Ascending aorta (tissue), 2 donors: ENCODE data around the gene TMC3. TPM values are rescaled to one million over a fixed set of nuclear protein-coding genes. Genes with fewer than 3 reads are reported as not detected.
"Not testable (repeated sequence)": the region's sequence is repeated elsewhere in the genome, so short reads cannot be mapped to it uniquely, and the experiment has no call there.

Experiments used
- DNase-seq, 2 donors: peaks; one replicate each; pipeline ENCODE4 v3.0.0-alpha.2; 2019; ENCODE audit warnings: low spot score in 2 of 2
- H3K27ac ChIP-seq, 2 donors: fragments of 200-600 bp; sonication (generic); one replicate each; pipeline ENCODE4 v1.5.1; 2016 to 2017; ENCODE audit warnings: mild to moderate bottlenecking in 1 of 2
- H3K27me3 ChIP-seq: fragments of 200-600 bp; sonication (generic); one replicate; pipeline ENCODE4 v1.5.1; 2017
- H3K36me3 ChIP-seq, 2 donors: fragments of 200-600 bp; sonication (generic); one replicate each; pipeline ENCODE4 v1.5.1; 2016
- H3K4me1 ChIP-seq, 2 donors: fragments of 200-600 bp; sonication (generic); one replicate each; pipeline ENCODE4 v1.5.1; 2016 to 2017; ENCODE audit warnings: mild to moderate bottlenecking in 1 of 2
- H3K4me3 ChIP-seq, 2 donors: fragments of 200-600 bp; sonication (generic); one replicate each; pipeline ENCODE4 v1.5.1; 2016 to 2017; ENCODE audit warnings: mild to moderate bottlenecking in 1 of 2
- H3K9me3 ChIP-seq, 2 donors: fragments of 200-600 bp; sonication (generic); one replicate each; pipeline ENCODE4 v1.5.1; 2016
- intact Hi-C: fragments of 100-400 bp; cut with DNase I; formaldehyde crosslinking; loops from one replicate; pipeline ENCODE4 v1.15.1; 2023
- total RNA-seq: library from RNA; depleted of rRNA; stranded (reverse); fragments of >200 nt; gene quantifications from one replicate; pipeline ENCODE4 v1.1.0, GENCODE V29; 2016
- TF ChIP-seq, protein P1 (sequence below), 3 experiments: fragments of 200-600 bp in 2 of 3; fragments of 450-650 bp in 1 of 3; sonication (generic) in 2 of 3; IDR thresholded peaks; one replicate each; pipeline ENCODE4 v1.5.1; 2016 to 2019; ENCODE audit warnings: antibody characterized with exemption in 3 of 3, mild to moderate bottlenecking in 1 of 3, moderate library complexity in 1 of 3

TMC3 gene
- not detected for total RNA-seq

DNA sequence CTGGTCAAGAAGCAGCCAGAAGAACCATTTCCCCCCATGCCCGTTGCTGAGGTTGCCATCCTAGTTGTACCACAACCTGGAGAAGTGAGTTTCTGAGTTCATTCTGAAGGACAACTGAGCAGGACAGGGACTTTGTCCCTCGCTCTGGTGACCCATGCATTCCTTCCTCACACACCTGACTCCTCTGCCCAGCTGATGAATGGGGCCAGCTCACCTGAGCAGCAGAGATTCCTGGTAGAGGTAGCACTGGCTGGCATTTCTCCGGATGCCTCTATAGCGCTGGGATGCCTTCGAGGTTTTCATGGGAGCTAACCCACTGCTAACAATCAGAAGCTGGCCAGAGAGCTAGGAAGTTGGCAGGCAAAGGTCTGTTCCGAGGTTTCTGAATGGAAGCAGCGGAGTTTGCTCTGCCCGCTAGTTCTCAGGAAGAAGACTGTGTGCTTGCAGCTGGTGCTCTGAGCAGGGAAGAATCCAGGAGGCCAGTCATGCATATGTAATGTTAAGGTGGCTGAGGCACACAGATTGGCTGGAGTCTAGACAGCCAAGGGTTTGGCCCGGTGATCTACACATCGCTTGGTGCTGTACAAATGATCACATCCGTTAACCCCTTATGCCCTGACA lies at the start of gene TMC3:
TMC3 (minus strand) TSS at position 439 of the 621 bp plus-strand sequence; CDS start at position 303, 136 bp downstream.
- no peaks in the 10 kb centered on the region for H3K4me1 ChIP-seq
- H3K9me3 ChIP-seq = no peaks in the 10 kb centered on the region
- no peaks in the 10 kb centered on the region for H3K36me3 ChIP-seq
- H3K27me3 ChIP-seq = no peaks in the 10 kb centered on the region
- intact Hi-C loops = no loop called here
- TF ChIP-seq, protein P1, sequence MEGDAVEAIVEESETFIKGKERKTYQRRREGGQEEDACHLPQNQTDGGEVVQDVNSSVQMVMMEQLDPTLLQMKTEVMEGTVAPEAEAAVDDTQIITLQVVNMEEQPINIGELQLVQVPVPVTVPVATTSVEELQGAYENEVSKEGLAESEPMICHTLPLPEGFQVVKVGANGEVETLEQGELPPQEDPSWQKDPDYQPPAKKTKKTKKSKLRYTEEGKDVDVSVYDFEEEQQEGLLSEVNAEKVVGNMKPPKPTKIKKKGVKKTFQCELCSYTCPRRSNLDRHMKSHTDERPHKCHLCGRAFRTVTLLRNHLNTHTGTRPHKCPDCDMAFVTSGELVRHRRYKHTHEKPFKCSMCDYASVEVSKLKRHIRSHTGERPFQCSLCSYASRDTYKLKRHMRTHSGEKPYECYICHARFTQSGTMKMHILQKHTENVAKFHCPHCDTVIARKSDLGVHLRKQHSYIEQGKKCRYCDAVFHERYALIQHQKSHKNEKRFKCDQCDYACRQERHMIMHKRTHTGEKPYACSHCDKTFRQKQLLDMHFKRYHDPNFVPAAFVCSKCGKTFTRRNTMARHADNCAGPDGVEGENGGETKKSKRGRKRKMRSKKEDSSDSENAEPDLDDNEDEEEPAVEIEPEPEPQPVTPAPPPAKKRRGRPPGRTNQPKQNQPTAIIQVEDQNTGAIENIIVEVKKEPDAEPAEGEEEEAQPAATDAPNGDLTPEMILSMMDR (IDR thresholded peaks at IDR 0.05) = no peak
- H3K27ac ChIP-seq = no peak within 1 kb of the TSS
- no peak for DNase-seq
- no peak within 1 kb of the TSS for H3K4me3 ChIP-seq

DNA sequence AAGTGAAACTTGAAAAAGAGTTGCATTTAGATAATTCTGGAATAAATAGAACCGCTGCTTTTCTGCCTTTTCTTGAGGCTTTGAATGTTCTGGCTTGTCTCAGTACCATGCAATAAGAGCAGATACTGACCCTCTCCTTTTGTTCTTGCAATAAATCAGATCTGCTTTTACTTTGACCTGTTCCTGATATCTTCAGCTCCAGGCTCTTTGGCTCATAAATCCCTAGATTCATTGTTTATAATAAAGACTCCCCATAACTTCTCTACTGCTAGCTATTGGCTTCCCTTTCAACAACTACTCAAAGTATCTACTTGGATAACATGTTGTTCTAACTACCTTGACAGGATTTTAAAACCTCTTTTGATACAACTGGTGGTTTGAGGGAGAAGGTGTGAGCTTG lies 47.4 kb upstream of the TMC3 start:
- Histone ChIP-seq H3K9me3 (no peaks in the 10 kb centered on the region), H3K4me3 (no peak overlapping the region), H3K36me3 (no peaks in the 10 kb centered on the region), H3K27ac (no peak overlapping the region), H3K4me1 (no peaks in the 10 kb centered on the region), H3K27me3 (no peaks in the 10 kb centered on the region)
- no peak for DNase-seq
- intact Hi-C loops = no loop called here
- TF ChIP-seq, protein P1 (IDR thresholded peaks at IDR 0.05) = no peak

DNA sequence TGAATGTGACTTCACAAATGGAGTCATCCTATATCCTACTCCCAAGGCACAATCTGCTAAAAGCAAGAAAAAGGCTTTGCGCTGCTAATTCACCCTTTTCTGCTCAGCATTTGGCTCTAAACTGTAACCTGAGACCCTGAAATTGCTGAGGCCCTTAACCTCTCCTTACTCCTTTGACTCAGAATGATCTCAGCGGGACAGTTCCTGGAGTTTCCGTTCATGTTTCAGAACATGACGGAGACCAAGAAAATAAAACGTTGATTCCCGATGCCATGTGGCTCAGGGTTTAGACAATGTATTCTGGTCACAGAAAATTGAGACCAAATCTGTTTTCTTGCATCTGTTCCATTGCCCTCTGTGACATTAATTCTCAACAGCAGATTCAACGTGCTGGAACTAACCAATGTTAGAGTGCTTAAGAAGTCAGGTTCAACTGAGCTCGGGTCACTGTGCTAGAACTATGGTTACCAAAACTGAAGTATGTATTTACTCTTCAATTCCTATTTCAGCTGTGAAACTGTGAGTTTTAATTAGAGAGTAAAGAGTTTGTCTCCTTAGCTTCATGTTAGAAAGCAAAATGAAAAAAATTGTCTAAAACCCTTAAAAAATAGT lies 45.4 kb upstream of the TMC3 start:
- intact Hi-C loops = no loop called here
- no peaks in the 10 kb centered on the region for H3K9me3 ChIP-seq
- H3K36me3 ChIP-seq = no peaks in the 10 kb centered on the region
- H3K4me1 ChIP-seq = no peaks in the 10 kb centered on the region
- TF ChIP-seq, protein P1 (IDR thresholded peaks at IDR 0.05) = no peak
- DNase-seq = no peak
- H3K27me3 ChIP-seq = no peaks in the 10 kb centered on the region
- H3K27ac ChIP-seq = no peak overlapping the region
- no peak overlapping the region for H3K4me3 ChIP-seq

DNA sequence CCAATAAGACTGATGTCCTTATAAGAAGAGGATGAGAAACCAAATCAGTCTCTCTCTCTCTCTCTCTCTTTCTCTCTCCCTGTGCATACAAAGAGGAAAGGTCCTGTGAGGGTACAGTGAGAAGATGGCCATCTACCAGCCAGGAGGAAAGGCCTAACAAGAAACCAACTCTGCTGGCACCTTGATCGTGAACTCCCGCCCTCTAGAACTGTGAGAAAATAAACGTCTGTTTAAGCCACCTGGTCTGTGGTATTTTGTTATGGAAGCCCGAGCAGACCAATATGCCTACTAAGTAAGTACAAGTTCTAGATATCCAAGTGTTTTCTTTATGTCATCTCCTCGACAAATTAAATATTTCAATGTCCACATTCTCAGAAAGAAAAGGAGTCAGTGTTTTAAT lies 44.9 kb upstream of the TMC3 start:
- Histone ChIP-seq H3K36me3 (no peaks in the 10 kb centered on the region), H3K9me3 (no peaks in the 10 kb centered on the region), H3K27me3 (no peaks in the 10 kb centered on the region), H3K27ac (no peak overlapping the region), H3K4me1 (no peaks in the 10 kb centered on the region), H3K4me3 (no peak overlapping the region)
- TF ChIP-seq, protein P1 (IDR thresholded peaks at IDR 0.05) = no peak
- intact Hi-C loops = no loop called here
- no peak for DNase-seq

DNA sequence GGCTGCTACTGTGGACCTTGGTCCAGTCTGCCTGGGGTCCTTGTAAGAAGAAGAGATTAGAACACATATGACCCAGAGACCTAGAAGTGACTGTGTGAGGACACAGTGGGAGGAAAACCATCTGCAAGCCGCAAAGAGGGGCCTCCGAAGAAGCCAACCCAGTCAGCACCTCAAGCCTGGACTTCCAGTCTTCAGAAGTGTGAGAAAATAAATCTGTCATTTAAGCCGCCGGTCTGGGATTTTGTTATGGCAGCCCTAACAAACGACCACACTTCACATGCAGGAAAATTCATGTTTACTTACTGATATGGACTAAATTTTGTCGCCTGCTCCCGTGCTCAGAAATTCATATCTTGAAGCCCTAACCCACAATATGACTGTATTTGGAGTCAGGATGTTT lies 44.4 kb upstream of the TMC3 start:
- intact Hi-C loops = no loop called here
- no peaks in the 10 kb centered on the region for H3K4me1 ChIP-seq

DNA sequence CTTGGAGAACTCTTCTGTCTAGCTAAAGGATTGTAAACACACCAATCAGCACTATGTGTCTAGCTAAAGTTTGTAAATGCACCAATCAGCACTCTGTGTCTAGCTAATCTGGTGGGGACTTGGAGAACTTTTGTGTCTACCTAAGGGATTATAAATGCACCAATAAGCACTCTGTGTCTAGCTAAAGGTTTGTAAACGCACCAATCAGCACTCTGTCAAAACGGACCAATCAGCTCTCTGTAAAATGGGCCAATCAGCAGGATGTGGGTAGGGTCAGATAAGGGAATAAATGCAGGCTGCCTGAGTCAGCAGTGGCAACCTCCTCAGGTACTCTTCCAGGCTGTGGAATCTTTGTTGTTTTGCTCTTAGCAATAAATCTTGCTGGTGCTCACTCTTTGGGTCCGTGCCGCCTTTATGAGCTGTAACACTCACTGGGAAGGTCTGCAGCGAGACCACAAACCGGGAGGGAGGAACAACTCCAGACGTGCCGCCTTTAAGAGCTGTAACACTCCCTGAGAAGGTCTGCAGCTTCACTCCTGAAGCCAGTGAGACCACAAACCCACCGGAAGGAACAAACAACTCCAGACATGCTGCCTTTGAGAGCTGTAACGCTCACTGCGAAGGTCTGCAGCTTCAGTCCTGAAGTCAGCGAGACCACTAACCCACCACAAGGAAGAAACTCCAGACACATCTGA lies 40.4 kb upstream of the TMC3 start:
- intact Hi-C loops, H3K27me3 ChIP-seq, H3K27ac ChIP-seq, H3K9me3 ChIP-seq, H3K36me3 ChIP-seq, DNase-seq, H3K4me1 ChIP-seq, H3K4me3 ChIP-seq: not testable (repeated sequence)

More for the DNA sequence above, 44.4 kb upstream of the TMC3 start:
- TF ChIP-seq, protein P1 (IDR thresholded peaks at IDR 0.05) = no peak
- Histone ChIP-seq H3K27ac (no peak overlapping the region), H3K27me3 (no peaks in the 10 kb centered on the region), H3K4me3 (no peak overlapping the region), H3K9me3 (no peaks in the 10 kb centered on the region), H3K36me3 (no peaks in the 10 kb centered on the region)
- no peak for DNase-seq
